ENCODE measurements around the gene CLDN2. TPM values are rescaled to one million over a fixed set of nuclear protein-coding genes. Genes with fewer than 3 reads are reported as not detected.
A peak's percentile ranks its signal among the peaks of the same experiment; 100 is the strongest.

The CLDN2 gene
- total and polyA plus RNA-seq, 2 of the 13 experiments (the other 11 are each of a cell fraction or from before 2014, with no cell fraction given) = 1.3 to 1.5 TPM

DNA sequence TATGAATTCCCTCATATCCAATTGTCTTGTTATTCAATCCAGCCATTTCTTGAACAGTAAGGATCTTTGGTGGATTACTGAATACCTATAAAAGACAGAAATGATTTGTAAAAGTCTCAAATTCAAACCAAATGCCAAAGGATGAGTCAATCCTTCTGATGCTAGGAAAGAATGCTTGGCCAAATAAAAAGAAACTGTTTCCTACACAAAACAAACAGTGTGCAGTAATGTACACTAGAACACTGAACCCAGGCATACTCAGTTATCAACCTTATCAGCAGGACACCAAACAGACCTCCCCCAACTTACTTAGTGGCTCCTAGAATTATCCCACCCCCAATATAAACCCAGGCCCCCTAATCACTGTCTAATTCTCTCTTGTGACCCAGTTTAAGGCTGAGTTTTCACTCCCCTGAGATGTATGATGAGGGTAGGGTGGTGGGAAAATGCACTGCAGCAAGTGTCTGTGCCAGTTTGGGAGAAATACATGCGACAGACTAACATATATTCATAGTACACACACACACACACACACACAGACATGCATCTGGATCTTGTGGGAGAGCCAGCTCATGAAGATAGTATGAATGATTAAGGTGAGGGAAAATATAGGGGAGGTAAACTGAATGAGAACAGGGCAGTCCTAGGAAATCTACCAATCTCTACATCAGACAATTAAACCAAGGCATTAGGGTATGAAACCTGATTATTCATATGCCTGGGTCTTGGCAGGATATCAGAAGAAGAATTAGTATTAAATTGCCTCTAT lies 35.0 kb downstream of the CLDN2 start (continued):
- TF ChIP-seq PAXIP1 (CRISPR knock-in tag; conservative IDR thresholded peaks at IDR 0.05) = peak; percentile 81
- no peak for TF ChIP-seq HOXA7 (CRISPR knock-in tag; IDR thresholded peaks at IDR 0.05)
- TF ChIP-seq RFXANK (CRISPR knock-in tag; IDR thresholded peaks at IDR 0.05) = no peak
- TF ChIP-seq, protein P1, sequence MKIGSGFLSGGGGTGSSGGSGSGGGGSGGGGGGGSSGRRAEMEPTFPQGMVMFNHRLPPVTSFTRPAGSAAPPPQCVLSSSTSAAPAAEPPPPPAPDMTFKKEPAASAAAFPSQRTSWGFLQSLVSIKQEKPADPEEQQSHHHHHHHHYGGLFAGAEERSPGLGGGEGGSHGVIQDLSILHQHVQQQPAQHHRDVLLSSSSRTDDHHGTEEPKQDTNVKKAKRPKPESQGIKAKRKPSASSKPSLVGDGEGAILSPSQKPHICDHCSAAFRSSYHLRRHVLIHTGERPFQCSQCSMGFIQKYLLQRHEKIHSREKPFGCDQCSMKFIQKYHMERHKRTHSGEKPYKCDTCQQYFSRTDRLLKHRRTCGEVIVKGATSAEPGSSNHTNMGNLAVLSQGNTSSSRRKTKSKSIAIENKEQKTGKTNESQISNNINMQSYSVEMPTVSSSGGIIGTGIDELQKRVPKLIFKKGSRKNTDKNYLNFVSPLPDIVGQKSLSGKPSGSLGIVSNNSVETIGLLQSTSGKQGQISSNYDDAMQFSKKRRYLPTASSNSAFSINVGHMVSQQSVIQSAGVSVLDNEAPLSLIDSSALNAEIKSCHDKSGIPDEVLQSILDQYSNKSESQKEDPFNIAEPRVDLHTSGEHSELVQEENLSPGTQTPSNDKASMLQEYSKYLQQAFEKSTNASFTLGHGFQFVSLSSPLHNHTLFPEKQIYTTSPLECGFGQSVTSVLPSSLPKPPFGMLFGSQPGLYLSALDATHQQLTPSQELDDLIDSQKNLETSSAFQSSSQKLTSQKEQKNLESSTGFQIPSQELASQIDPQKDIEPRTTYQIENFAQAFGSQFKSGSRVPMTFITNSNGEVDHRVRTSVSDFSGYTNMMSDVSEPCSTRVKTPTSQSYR (CRISPR knock-in tag; IDR thresholded peaks at IDR 0.05; ENCODE audit: borderline replicate concordance) = peak; percentile 77; the same call in 1 of the 2 replicates
- TF ChIP-seq ZNF256 (CRISPR knock-in tag; conservative IDR thresholded peaks at IDR 0.05) = no peak
- TF ChIP-seq ZNF331 (CRISPR knock-in tag; IDR thresholded peaks at IDR 0.05) = 0 out of 2 replicates have a peak, but pooled peaks have one; percentile 28
- TF ChIP-seq ISL2 (CRISPR knock-in tag; IDR thresholded peaks at IDR 0.05) = peak; percentile 85
- peak in 1 of 2 experiments; percentile 88; a peak in 2 of 4 replicates for TF ChIP-seq EP300 (IDR thresholded peaks at IDR 0.05; ENCODE audit: low read depth in 2 of 2, low read length in 2 of 2)
- TF ChIP-seq EP300 (CRISPR knock-in tag; IDR thresholded peaks at IDR 0.05; ENCODE audit: borderline replicate concordance) = peak; percentile 71; the same call in 1 of the 2 replicates
- no peak for TF ChIP-seq ZNF180 (CRISPR knock-in tag; IDR thresholded peaks at IDR 0.05; ENCODE audit: borderline replicate concordance, low read depth)
- peak; percentile 23; the same call in 1 of the 2 replicates for TF ChIP-seq ETV5 (CRISPR knock-in tag; IDR thresholded peaks at IDR 0.05; ENCODE audit: borderline replicate concordance)
- TF ChIP-seq FOSL1 (CRISPR knock-in tag; IDR thresholded peaks at IDR 0.05; ENCODE audit: borderline replicate concordance) = peak; percentile 64; the same call in 1 of the 2 replicates
- TF ChIP-seq, protein P2, sequence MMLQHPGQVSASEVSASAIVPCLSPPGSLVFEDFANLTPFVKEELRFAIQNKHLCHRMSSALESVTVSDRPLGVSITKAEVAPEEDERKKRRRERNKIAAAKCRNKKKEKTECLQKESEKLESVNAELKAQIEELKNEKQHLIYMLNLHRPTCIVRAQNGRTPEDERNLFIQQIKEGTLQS (CRISPR knock-in tag; IDR thresholded peaks at IDR 0.05) = peak; percentile 66; the same call in 1 of the 2 replicates
- no peak for TF ChIP-seq ZNF558 (CRISPR knock-in tag; IDR thresholded peaks at IDR 0.05; ENCODE audit: borderline replicate concordance)
- TF ChIP-seq PRDM4 (CRISPR knock-in tag; IDR thresholded peaks at IDR 0.05; ENCODE audit: borderline replicate concordance) = no peak
- TF ChIP-seq ELF4 (CRISPR knock-in tag; IDR thresholded peaks at IDR 0.05; ENCODE audit: borderline replicate concordance) = no peak
- TF ChIP-seq ZNF792 (CRISPR knock-in tag; IDR thresholded peaks at IDR 0.05) = no peak
- TF ChIP-seq, protein P3, sequence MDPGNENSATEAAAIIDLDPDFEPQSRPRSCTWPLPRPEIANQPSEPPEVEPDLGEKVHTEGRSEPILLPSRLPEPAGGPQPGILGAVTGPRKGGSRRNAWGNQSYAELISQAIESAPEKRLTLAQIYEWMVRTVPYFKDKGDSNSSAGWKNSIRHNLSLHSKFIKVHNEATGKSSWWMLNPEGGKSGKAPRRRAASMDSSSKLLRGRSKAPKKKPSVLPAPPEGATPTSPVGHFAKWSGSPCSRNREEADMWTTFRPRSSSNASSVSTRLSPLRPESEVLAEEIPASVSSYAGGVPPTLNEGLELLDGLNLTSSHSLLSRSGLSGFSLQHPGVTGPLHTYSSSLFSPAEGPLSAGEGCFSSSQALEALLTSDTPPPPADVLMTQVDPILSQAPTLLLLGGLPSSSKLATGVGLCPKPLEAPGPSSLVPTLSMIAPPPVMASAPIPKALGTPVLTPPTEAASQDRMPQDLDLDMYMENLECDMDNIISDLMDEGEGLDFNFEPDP (CRISPR knock-in tag; conservative IDR thresholded peaks at IDR 0.05) = no peak

All from HepG2 (cell line).